Measurements from ENCODE around the gene COLEC12.

The COLEC12 gene

GRCh38 chr18:468955-469790 lies 31.3 kb downstream of the COLEC12 start:
- TF ChIP-seq, protein P1, sequence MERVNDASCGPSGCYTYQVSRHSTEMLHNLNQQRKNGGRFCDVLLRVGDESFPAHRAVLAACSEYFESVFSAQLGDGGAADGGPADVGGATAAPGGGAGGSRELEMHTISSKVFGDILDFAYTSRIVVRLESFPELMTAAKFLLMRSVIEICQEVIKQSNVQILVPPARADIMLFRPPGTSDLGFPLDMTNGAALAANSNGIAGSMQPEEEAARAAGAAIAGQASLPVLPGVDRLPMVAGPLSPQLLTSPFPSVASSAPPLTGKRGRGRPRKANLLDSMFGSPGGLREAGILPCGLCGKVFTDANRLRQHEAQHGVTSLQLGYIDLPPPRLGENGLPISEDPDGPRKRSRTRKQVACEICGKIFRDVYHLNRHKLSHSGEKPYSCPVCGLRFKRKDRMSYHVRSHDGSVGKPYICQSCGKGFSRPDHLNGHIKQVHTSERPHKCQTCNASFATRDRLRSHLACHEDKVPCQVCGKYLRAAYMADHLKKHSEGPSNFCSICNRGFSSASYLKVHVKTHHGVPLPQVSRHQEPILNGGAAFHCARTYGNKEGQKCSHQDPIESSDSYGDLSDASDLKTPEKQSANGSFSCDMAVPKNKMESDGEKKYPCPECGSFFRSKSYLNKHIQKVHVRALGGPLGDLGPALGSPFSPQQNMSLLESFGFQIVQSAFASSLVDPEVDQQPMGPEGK (CRISPR knock-in tag; IDR thresholded peaks at IDR 0.05; ENCODE audit: borderline replicate concordance) = no peak
- TF ChIP-seq TOX (CRISPR knock-in tag; IDR thresholded peaks at IDR 0.05; ENCODE audit: borderline replicate concordance) (no peak), ZC3H10 (CRISPR knock-in tag; IDR thresholded peaks at IDR 0.05) (no peak), ZNF565 (CRISPR knock-in tag; conservative IDR thresholded peaks at IDR 0.05; ENCODE audit: low read depth) (no peak), SNAI2 (CRISPR knock-in tag; IDR thresholded peaks at IDR 0.05) (no peak), CREB5 (CRISPR knock-in tag; IDR thresholded peaks at IDR 0.05; ENCODE audit: low read depth) (no peak), BACH2 (CRISPR knock-in tag; IDR thresholded peaks at IDR 0.05; ENCODE audit: borderline replicate concordance) (no peak), TSHZ2 (CRISPR knock-in tag; IDR thresholded peaks at IDR 0.05) (no peak), ZNF70 (CRISPR knock-in tag; IDR thresholded peaks at IDR 0.05) (no peak), ARNTL (CRISPR knock-in tag; IDR thresholded peaks at IDR 0.05; ENCODE audit: borderline replicate concordance, low read depth) (no peak), GLIS3 (CRISPR knock-in tag; IDR thresholded peaks at IDR 0.05) (no peak), ESRRG (CRISPR knock-in tag; IDR thresholded peaks at IDR 0.05) (no peak)
- TF ChIP-seq, protein P2, sequence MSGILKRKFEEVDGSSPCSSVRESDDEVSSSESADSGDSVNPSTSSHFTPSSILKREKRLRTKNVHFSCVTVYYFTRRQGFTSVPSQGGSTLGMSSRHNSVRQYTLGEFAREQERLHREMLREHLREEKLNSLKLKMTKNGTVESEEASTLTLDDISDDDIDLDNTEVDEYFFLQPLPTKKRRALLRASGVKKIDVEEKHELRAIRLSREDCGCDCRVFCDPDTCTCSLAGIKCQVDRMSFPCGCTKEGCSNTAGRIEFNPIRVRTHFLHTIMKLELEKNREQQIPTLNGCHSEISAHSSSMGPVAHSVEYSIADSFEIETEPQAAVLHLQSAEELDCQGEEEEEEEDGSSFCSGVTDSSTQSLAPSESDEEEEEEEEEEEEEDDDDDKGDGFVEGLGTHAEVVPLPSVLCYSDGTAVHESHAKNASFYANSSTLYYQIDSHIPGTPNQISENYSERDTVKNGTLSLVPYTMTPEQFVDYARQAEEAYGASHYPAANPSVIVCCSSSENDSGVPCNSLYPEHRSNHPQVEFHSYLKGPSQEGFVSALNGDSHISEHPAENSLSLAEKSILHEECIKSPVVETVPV (CRISPR knock-in tag; IDR thresholded peaks at IDR 0.05) = no peak
- ATAC-seq = peak; percentile 74

- ATAC-seq = no peak; the same call in 2 of the 3 replicates
- TF ChIP-seq BACH2 (CRISPR knock-in tag; IDR thresholded peaks at IDR 0.05; ENCODE audit: borderline replicate concordance) (no peak), ESRRG (CRISPR knock-in tag; IDR thresholded peaks at IDR 0.05) (no peak), ZNF8 (CRISPR knock-in tag; IDR thresholded peaks at IDR 0.05) (no peak), TOX (CRISPR knock-in tag; IDR thresholded peaks at IDR 0.05; ENCODE audit: borderline replicate concordance) (no peak), RARB (CRISPR knock-in tag; IDR thresholded peaks at IDR 0.05) (no peak), ZFP3 (CRISPR knock-in tag; IDR thresholded peaks at IDR 0.05) (no peak)
- TF ChIP-seq, protein P2 (CRISPR knock-in tag; IDR thresholded peaks at IDR 0.05) = no peak
- TF ChIP-seq, protein P1 (CRISPR knock-in tag; IDR thresholded peaks at IDR 0.05; ENCODE audit: borderline replicate concordance) = no peak
Observed at GRCh38 chr18:463827-464541, 36.5 kb downstream of the COLEC12 start.

Measured in SK-N-SH treated with all-trans-retinoic acid at 6 μM for 48 hours (cell line).